Mesenchymal stem cell (in vitro differentiated cells and primary cell): ENCODE measurements around the gene SORBS2.

ENCODE experiments used
- DNase-seq: peaks from one replicate; pipeline ENCODE4 v3.0.0-alpha.2; 2013
- H2AFZ ChIP-seq: one replicate; pipeline ENCODE4 v1.6.1; 2013; ENCODE audit warnings: low read depth, mild to moderate bottlenecking, control low read depth, inconsistent platforms, low read length, moderate library complexity
- H2AK5ac ChIP-seq: 2 replicates; pipeline ENCODE4 v1.6.1; 2013; ENCODE audit warnings: low read length, moderate library complexity, mild to moderate bottlenecking, inconsistent platforms; ENCODE audit not compliant: severe bottlenecking
- H2BK120ac ChIP-seq: one replicate; pipeline ENCODE4 v1.6.1; 2013; ENCODE audit warnings: low read depth, mild to moderate bottlenecking, inconsistent platforms, low read length, moderate library complexity
- H2BK12ac ChIP-seq, 2 experiments: one replicate each; pipeline ENCODE4 v1.6.1; 2013; ENCODE audit warnings: inconsistent platforms in 2 of 2, low read length in 2 of 2, mild to moderate bottlenecking in 2 of 2, moderate library complexity in 2 of 2, control low read depth in 1 of 2
- H2BK15ac ChIP-seq: one replicate; pipeline ENCODE4 v1.6.1; 2013; ENCODE audit warnings: mild to moderate bottlenecking, low read depth, inconsistent platforms; ENCODE audit not compliant: poor library complexity, severe bottlenecking
- H2BK5ac ChIP-seq: 2 replicates; pipeline ENCODE4 v1.6.1; 2013; ENCODE audit warnings: low read depth, mild to moderate bottlenecking, low read length, control low read depth, inconsistent platforms; ENCODE audit not compliant: poor library complexity, severe bottlenecking
- H3K14ac ChIP-seq, 2 experiments: one replicate each; pipeline ENCODE4 v1.6.1; 2013; ENCODE audit warnings: inconsistent platforms in 2 of 2, low read length in 2 of 2, control low read depth in 1 of 2, mild to moderate bottlenecking in 1 of 2, moderate library complexity in 1 of 2
- H3K18ac ChIP-seq, 2 experiments: one replicate each; pipeline ENCODE4 v1.6.1; 2013; ENCODE audit warnings: inconsistent platforms in 2 of 2, low read length in 2 of 2, control low read depth in 1 of 2, low read depth in 1 of 2, mild to moderate bottlenecking in 1 of 2
- H3K23ac ChIP-seq, 2 experiments: one replicate each; pipeline ENCODE4 v1.6.1; 2013; ENCODE audit warnings: inconsistent platforms in 2 of 2, low read length in 2 of 2, mild to moderate bottlenecking in 2 of 2, moderate library complexity in 2 of 2, control low read depth in 1 of 2
- H3K27ac ChIP-seq: 2 replicates; pipeline ENCODE4 v1.5.1; 2013; ENCODE audit warnings: mild to moderate bottlenecking, moderate library complexity, low read length, control low read depth, inconsistent platforms; ENCODE audit not compliant: poor library complexity, severe bottlenecking
- H3K27me3 ChIP-seq, 2 experiments: 2 replicates each; pipeline versions ENCODE4 v1.6.1 to v1.7.0; 2013; ENCODE audit warnings: low read length in 2 of 2, mild to moderate bottlenecking in 2 of 2, moderate library complexity in 2 of 2, control low read depth in 1 of 2, inconsistent platforms in 1 of 2; ENCODE audit not compliant: control insufficient read depth in 1 of 2, insufficient read depth in 1 of 2
- H3K36me3 ChIP-seq, 2 experiments: 2 replicates each; pipeline versions ENCODE4 v1.6.1 to v1.7.0; 2013; ENCODE audit warnings: low read length in 2 of 2, control low read depth in 1 of 2, inconsistent platforms in 1 of 2, low read depth in 1 of 2, mild to moderate bottlenecking in 1 of 2; ENCODE audit not compliant: insufficient read depth in 2 of 2, control insufficient read depth in 1 of 2
- H3K4ac ChIP-seq, 2 experiments: one replicate each; pipeline ENCODE4 v1.6.1; 2013; ENCODE audit warnings: inconsistent platforms in 2 of 2, low read length in 2 of 2, mild to moderate bottlenecking in 2 of 2, moderate library complexity in 2 of 2, control low read depth in 1 of 2, low read depth in 1 of 2
- H3K4me1 ChIP-seq: 2 replicates; pipeline ENCODE4 v1.6.1; 2013; ENCODE audit warnings: low read depth, low read length, control low read depth; ENCODE audit not compliant: control insufficient read depth, insufficient read depth
- H3K4me2 ChIP-seq: 2 replicates; pipeline ENCODE4 v1.6.1; 2013; ENCODE audit warnings: low read length, mild to moderate bottlenecking, inconsistent platforms; ENCODE audit not compliant: poor library complexity, severe bottlenecking
- H3K4me3 ChIP-seq, 2 experiments: 2 replicates each; pipeline versions ENCODE4 v1.5.1 to v1.7.0; 2013; ENCODE audit warnings: low read length in 2 of 2, mild to moderate bottlenecking in 2 of 2, control low read depth in 1 of 2, low read depth in 1 of 2; ENCODE audit not compliant: insufficient read depth in 1 of 2
- H3K79me1 ChIP-seq: replicated peaks from 2 replicates; pipeline ENCODE4 v1.6.1; 2013; ENCODE audit warnings: mild to moderate bottlenecking, control low read depth, low read length, inconsistent platforms; ENCODE audit not compliant: poor library complexity, severe bottlenecking
- H3K9ac ChIP-seq: 2 replicates; pipeline ENCODE4 v1.7.0; 2013; ENCODE audit warnings: mild to moderate bottlenecking, low read length, moderate library complexity
- H3K9me3 ChIP-seq: 2 replicates; pipeline ENCODE4 v1.7.0; 2013; ENCODE audit warnings: mild to moderate bottlenecking, low read length; ENCODE audit not compliant: control insufficient read depth
- H4K8ac ChIP-seq: one replicate; pipeline ENCODE4 v1.6.1; 2013; ENCODE audit warnings: inconsistent platforms, mild to moderate bottlenecking, low read length, moderate library complexity
- H4K91ac ChIP-seq: one replicate; pipeline ENCODE4 v1.6.1; 2013; ENCODE audit warnings: mild to moderate bottlenecking, low read length, inconsistent platforms
- WGBS: methylation state at CpG from one replicate; pipeline ENCODE4 v1.1.7; 2013; ENCODE audit warnings: mixed read lengths; 5-methylcytosine and 5-hydroxymethylcytosine counted together

SORBS2 gene

DNA sequence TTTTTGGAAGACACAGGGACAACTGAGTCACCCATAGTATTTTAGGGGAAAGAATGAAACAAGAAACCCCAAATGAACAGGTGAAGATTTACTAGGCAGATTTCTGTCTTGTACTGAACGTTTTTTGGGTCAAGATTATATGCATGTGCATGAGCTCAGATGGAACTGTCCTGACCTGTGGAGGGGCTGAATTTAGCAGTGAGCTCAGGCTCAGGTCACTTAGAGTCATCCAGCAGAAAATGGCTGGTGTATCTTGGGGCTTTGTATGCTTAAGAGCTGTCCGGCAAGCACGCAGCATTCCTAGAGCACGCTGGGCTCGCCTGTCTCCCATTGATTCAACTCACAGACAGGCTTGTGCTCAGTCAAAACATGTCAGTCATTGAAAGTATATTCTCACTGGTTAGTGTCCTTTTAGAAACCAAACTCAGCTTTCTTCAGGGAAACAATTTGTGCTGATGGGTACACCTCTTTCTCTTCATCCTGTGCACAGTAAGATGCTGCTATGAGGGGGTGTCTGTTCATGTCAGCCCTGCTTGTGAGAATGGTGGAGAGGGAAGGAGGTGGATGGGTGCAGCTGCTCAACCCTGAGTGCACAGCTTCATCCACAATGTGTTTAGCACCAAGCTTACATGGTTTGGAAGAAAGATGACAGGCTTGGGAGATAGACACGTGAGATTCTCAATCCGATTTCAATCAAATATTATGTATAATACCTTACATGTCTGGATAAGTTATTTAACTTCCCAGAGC, 229.2 kb downstream of the SORBS2 start:
- 91% methylated on average over 5 of the region's 7 CpGs for WGBS
- Histone ChIP-seq H3K4ac (no peak overlapping the region), H2AK5ac (no peak overlapping the region), H2AFZ (no peak overlapping the region), H2BK5ac (no peak overlapping the region), H3K23ac (no peak overlapping the region), H4K8ac (no peak overlapping the region), H2BK120ac (no peak overlapping the region), H3K27ac (no peak overlapping the region), H3K4me1 (peaks cover 5% of the 10 kb centered on the region), H3K4me2 (no peak overlapping the region), H3K9ac (no peak overlapping the region), H3K14ac (no peak overlapping the region), H4K91ac (no peak overlapping the region), H3K79me1 (no peaks in the 10 kb centered on the region), H3K18ac (no peak overlapping the region), H3K4me3 (no peak overlapping the region), H2BK12ac (no peak overlapping the region), H3K9me3 (no peaks in the 10 kb centered on the region), H2BK15ac (no peak overlapping the region), H3K27me3 (peaks cover 0 to under 1% of the 10 kb centered on the region in 2 experiments), H3K36me3 (no peaks in the 10 kb centered on the region)
- no peak for DNase-seq

- Histone ChIP-seq H3K4ac (no peak overlapping the region), H2BK120ac (no peak overlapping the region), H3K9me3 (no peaks in the 10 kb centered on the region), H3K4me2 (no peak overlapping the region), H3K9ac (no peak overlapping the region), H3K4me1 (no peaks in the 10 kb centered on the region), H3K4me3 (no peak overlapping the region), H2BK5ac (no peak overlapping the region), H3K36me3 (no peaks in the 10 kb centered on the region), H3K18ac (no peak overlapping the region), H3K23ac (no peak overlapping the region), H2BK15ac (no peak overlapping the region), H2AFZ (no peak overlapping the region), H3K27me3 (no peaks in the 10 kb centered on the region), H4K91ac (no peak overlapping the region), H3K14ac (no peak overlapping the region), H3K79me1 (no peaks in the 10 kb centered on the region), H2BK12ac (no peak overlapping the region), H3K27ac (no peak overlapping the region), H2AK5ac (no peak overlapping the region), H4K8ac (no peak overlapping the region)
- WGBS, result 85% methylated on average over 12 of the region's 12 CpGs
- no peak for DNase-seq
Observed at GRCh38 chr4:185580699-185581098, 231.3 kb downstream of the SORBS2 start.

DNA sequence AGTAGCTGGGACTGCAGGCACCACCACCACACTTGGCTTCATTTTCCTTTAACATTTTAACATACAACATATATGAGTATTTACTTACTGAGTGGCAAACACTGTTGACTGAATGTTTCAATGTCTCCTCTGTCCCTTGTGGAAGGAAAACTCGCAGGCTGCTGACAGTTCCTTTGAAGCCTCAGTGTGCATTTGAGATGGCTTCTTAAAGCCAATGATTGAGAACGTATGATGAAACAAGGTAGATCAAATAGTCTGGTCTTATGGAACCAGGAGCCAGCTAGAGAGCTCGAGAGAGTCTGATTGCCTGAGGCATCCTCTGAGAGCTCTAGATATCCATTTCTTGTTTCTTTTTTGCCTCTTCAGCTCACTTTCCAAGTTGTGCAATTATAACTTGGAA, 233.7 kb downstream of the SORBS2 start:
- Histone ChIP-seq H3K9me3 (no peaks in the 10 kb centered on the region), H3K4ac (no peak overlapping the region), H2BK5ac (no peak overlapping the region), H4K8ac (no peak overlapping the region), H3K4me1 (peaks cover 6% of the 10 kb centered on the region), H3K9ac (no peak overlapping the region), H3K18ac (no peak overlapping the region), H3K79me1 (no peaks in the 10 kb centered on the region), H2AFZ (no peak overlapping the region), H3K4me3 (no peak overlapping the region), H2BK120ac (peak overlapping the region; percentile 57), H4K91ac (no peak overlapping the region), H2AK5ac (no peak overlapping the region), H3K23ac (no peak overlapping the region), H3K4me2 (no peak overlapping the region), H3K27ac (no peak overlapping the region), H3K36me3 (no peaks in the 10 kb centered on the region), H2BK12ac (peak overlapping the region in 1 of 2 experiments; percentile 56), H2BK15ac (no peak overlapping the region), H3K14ac (no peak overlapping the region), H3K27me3 (no peaks in the 10 kb centered on the region)
- WGBS, result 95% methylated on average over 3 of the region's 3 CpGs
- DNase-seq, result no peak

DNA sequence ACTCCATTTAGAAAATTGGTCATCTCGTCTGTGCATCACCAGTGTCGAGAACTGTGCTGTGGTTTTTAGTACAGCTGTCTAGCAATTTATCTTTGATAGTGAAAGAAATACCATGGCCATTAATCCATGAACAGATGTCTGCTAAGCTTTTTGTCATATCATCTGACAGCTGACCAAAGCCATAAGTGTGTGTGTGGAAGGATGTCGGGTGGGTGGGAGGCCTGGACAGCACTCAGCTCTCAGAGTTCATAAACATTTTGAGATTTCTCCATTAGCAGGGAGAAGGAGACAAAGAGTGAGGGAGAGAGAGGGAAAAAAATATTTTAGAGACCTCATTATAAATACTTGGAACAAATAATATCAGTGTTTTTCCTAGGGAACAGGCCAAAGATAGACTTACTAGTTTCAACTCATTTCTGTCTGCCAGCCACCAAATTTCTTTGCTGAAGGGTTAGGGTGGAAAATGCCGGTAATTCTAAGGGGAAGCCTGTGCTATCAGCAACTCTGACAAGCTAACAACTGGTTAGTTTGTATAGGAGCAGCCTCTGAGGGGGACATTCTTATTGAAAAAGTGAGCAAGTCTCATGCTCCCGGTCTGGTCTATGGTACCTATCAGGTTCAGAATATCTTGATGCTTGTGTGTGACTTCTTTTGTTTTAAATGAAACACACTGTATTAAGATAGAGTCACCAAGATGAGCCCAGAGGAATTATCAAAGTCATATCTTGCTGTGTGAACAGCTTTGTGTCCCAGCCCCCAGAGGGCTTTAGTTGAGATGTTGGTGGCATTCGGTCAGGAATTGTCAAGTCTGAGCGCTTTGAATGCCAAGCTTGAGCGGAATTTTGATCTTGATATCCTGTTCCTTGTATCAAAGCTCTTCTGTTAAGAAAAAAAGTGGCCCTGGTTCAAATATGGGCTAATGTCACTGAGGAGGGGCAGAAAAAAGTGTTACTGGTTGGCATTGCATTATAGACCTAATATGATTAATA, 234.7 kb downstream of the SORBS2 start:
- Histone ChIP-seq H3K4ac (peak overlapping the region in 1 of 2 experiments; percentile 38), H3K14ac (no peak overlapping the region), H2BK15ac (no peak overlapping the region), H3K9ac (no peak overlapping the region), H3K4me2 (no peak overlapping the region), H3K36me3 (no peaks in the 10 kb centered on the region), H3K79me1 (no peaks in the 10 kb centered on the region), H3K18ac (peak overlapping the region; percentile 56 to 70), H2BK12ac (peak overlapping the region in 1 of 2 experiments; percentile 42), H3K27ac (no peak overlapping the region), H3K27me3 (no peaks in the 10 kb centered on the region), H2AK5ac (no peak overlapping the region), H2AFZ (no peak overlapping the region), H4K91ac (no peak overlapping the region), H2BK120ac (peak overlapping the region; percentile 15), H3K4me1 (peaks cover 6% of the 10 kb centered on the region), H3K4me3 (no peak overlapping the region), H3K9me3 (no peaks in the 10 kb centered on the region), H3K23ac (no peak overlapping the region), H4K8ac (no peak overlapping the region), H2BK5ac (no peak overlapping the region)
- DNase-seq, result peak; percentile 81
- WGBS, result 54% methylated on average over 8 of the region's 8 CpGs
